Kasumi-1 (cell line): ENCODE results near the gene PPP2R2B.
A peak's percentile ranks its signal among the peaks of the same experiment; 100 is the strongest.
"Not testable (repeated sequence)": the region's sequence is repeated elsewhere in the genome, so short reads cannot be mapped to it uniquely, and the experiment has no call there.

Experiments used
- DNase-seq, 2 experiments: peaks; one replicate each; lab custom pipeline; 2025; lab: John Stamatoyannopoulos, UW

PPP2R2B gene

GRCh38 chr5:146652547-146652946, 226.0 kb downstream of the PPP2R2B start:
- no peak for DNase-seq

GRCh38 chr5:146647656-146648199, 230.8 kb downstream of the PPP2R2B start:
- no peak for DNase-seq

- DNase-seq: no peak
These were observed 232.1 kb downstream of the PPP2R2B start for GRCh38 chr5:146646441-146646840.

- peak in 1 of 2 experiments; percentile 21 for DNase-seq
These were observed 233.2 kb downstream of the PPP2R2B start for GRCh38 chr5:146645342-146645741.

- no peak for DNase-seq
These were observed 233.7 kb downstream of the PPP2R2B start for GRCh38 chr5:146644831-146645230.

- no peak for DNase-seq
These were observed 234.8 kb downstream of the PPP2R2B start for GRCh38 chr5:146643776-146644175.

GRCh38 chr5:146642410-146642809, 236.1 kb downstream of the PPP2R2B start:
- DNase-seq: no peak

GRCh38 chr5:146641941-146642340, 236.6 kb downstream of the PPP2R2B start:
- no peak for DNase-seq

- DNase-seq: no peak
These were observed 238.2 kb downstream of the PPP2R2B start for GRCh38 chr5:146640285-146640896.

- no peak for DNase-seq
These were observed 243.1 kb downstream of the PPP2R2B start for GRCh38 chr5:146635443-146635842.

- no peak for DNase-seq
These were observed 245.2 kb downstream of the PPP2R2B start for GRCh38 chr5:146633323-146633764.

- DNase-seq: no peak
These were observed 245.8 kb downstream of the PPP2R2B start for GRCh38 chr5:146632620-146633322.

GRCh38 chr5:146630472-146630871, 248.1 kb downstream of the PPP2R2B start:
- no peak for DNase-seq

- no peak for DNase-seq
These were observed 249.6 kb downstream of the PPP2R2B start for GRCh38 chr5:146628950-146629349.

- DNase-seq: no peak
These were observed 251.6 kb downstream of the PPP2R2B start for GRCh38 chr5:146626936-146627335.

GRCh38 chr5:146624179-146624578, 254.4 kb downstream of the PPP2R2B start:
- DNase-seq: no peak

- DNase-seq: no peak
These were observed 254.9 kb downstream of the PPP2R2B start for GRCh38 chr5:146623666-146624065.

GRCh38 chr5:146623009-146623408, 255.5 kb downstream of the PPP2R2B start:
- DNase-seq: no peak

- peak in 1 of 2 experiments; percentile 14 for DNase-seq
These were observed 256.2 kb downstream of the PPP2R2B start for GRCh38 chr5:146622391-146622790.

- DNase-seq: no peak
These were observed 257.9 kb downstream of the PPP2R2B start for GRCh38 chr5:146620669-146621051.

GRCh38 chr5:146620031-146620668, 258.4 kb downstream of the PPP2R2B start:
- no peak for DNase-seq

- no peak for DNase-seq
These were observed 260.1 kb downstream of the PPP2R2B start for GRCh38 chr5:146618434-146618833.

GRCh38 chr5:146609731-146610130, 268.8 kb downstream of the PPP2R2B start:
- not testable (repeated sequence) for DNase-seq
